Activated CD8-positive, alpha-beta memory T cell treated with anti-CD3 and anti-CD28 coated beads, Interleukin-2, amount 50 U/mL, for 48 hours (primary cell): ENCODE measurements around the gene SLC38A6.

ENCODE experiments used
- DNase-seq: peaks from one replicate; pipeline ENCODE4 v3.0.0-alpha.2; 2020

SLC38A6 gene

GRCh38 chr14:60981633-60982455, 799 bp downstream of the SLC38A6 start:
- no peak for DNase-seq

DNA sequence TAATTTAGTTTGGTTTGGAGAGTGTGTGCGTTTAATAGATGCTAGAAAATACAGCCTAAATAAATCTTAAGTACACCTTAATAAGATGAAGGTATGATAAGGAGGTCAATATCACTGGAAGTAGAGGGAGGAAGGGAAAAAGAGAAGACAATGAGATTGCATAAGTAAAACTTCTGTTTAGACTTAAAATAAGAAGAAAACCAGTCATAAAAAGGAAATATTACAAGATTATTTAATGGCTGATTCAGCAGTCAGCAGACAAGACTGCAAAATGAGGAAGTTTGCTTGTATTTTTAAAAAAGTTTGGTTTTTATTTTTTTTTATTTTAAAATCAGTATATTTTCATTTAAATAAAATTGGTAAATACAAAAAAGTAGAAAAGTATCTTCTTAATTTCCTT, 3.2 kb downstream of the SLC38A6 start:
- DNase-seq: no peak

DNA sequence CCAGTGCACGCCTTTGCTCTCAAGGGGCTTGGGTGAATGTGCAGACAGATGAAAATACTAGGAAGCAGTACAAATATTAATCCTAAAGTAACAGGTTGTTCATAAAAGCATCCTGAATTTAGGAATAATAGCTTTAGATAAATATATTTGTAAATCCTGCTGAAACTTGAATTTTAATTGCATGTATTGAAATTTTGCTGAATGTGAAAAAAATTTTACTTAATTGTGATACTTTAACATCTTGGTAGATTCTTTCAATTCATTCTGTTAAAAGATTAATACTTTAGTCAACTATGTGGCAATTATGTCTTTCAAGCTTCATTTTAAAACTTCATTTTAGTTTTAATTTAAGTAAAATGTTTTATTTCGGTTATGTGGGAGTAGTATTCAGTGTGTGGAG, 5.5 kb downstream of the SLC38A6 start:
- no peak for DNase-seq

DNA sequence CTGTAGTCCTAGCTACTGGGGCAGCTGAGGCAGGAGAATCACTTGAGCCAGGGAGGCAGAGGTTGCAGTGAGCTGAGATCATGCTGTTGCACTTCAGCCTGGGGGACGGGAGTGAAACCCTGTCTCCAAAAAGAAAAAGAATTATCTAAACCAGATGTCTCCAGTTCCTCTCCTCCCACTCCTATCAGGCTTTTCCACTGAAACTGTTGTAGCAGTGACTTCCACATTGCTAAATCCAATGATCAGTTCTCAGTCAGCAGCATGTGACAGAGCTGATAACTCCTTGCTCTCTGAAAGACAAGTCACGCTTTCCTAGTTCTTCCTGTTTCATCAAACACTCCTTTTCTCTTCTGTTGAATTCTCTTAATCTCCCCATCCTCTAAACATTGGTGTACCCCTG, 8.6 kb downstream of the SLC38A6 start:
- DNase-seq: no peak

DNA sequence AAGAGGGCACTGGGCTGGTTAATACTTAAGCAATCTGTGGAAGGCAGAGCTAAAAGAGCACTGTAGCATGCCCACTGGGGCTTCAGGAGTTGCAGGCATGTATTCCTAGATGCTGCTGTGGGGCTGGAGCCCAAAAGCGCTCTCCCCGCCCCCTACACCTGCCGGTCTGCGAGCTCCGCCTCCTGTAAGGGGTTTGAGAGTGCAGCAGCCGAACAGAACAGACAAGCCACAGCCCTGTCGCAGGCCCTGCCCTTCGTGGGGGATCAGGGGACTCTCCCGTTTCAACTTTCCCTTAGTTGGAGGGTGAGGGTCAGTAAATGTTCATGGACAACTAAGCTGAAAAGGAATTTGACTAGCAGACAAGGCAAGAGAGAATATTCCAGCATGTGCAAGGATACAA, 17.6 kb downstream of the SLC38A6 start:
- DNase-seq: no peak

- no peak for DNase-seq
Observed at GRCh38 chr14:60999536-60999935, 18.5 kb downstream of the SLC38A6 start.

GRCh38 chr14:61003571-61003970, 22.5 kb downstream of the SLC38A6 start:
- DNase-seq: no peak

GRCh38 chr14:61019537-61019936, 38.5 kb downstream of the SLC38A6 start:
- DNase-seq: no peak

DNA sequence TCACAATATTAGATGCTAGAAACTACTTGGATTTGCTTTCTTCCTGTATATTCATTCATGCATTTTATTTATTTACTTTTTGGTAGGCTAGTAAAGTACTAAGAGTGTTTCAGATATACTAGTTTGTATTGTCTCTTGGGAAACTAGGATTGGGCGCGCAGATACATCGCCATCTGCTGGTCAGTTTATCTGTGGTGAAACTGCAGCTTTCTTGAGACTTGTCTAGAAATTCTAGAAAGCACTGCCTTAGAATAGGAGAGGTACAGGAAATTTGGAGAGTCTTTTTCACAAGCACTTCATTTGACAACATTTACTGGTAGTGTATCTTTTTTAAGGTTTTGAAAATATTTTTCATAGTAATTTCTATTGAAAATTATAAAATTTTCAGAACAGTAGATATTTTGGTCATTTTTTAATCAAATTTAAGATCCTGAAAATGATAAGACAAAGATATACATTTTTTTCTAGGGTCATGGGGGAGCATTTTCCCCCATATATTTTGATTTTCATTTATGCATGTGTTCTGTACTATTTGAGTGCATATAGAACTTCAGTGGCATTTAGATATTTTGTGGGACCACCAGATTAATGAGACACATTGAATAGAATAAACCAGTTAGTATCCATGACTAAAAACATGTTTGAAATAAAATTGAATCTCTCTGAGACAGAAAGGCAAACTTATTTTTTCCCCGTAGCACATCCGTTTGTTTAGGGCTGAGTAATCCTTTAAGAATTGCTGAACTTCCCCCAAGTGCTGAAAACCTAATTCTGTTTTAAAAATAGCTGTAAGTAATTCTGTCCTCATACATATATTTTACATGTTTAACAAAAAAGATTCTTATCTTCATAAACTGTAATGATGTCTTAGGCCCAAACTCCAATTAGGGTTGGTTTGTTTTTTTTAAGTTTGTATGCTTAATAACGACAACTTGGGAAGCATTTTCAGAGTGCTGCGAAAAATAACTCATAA, 44.5 kb downstream of the SLC38A6 start:
- DNase-seq: no peak

- no peak for DNase-seq
Observed at GRCh38 chr14:61026526-61026925, 45.5 kb downstream of the SLC38A6 start.

- no peak for DNase-seq
Observed at GRCh38 chr14:61031026-61031425, 50.0 kb downstream of the SLC38A6 start.

GRCh38 chr14:61033054-61033453, 52.0 kb downstream of the SLC38A6 start:
- DNase-seq: no peak

GRCh38 chr14:61033855-61034254, 52.8 kb downstream of the SLC38A6 start:
- DNase-seq: no peak

DNA sequence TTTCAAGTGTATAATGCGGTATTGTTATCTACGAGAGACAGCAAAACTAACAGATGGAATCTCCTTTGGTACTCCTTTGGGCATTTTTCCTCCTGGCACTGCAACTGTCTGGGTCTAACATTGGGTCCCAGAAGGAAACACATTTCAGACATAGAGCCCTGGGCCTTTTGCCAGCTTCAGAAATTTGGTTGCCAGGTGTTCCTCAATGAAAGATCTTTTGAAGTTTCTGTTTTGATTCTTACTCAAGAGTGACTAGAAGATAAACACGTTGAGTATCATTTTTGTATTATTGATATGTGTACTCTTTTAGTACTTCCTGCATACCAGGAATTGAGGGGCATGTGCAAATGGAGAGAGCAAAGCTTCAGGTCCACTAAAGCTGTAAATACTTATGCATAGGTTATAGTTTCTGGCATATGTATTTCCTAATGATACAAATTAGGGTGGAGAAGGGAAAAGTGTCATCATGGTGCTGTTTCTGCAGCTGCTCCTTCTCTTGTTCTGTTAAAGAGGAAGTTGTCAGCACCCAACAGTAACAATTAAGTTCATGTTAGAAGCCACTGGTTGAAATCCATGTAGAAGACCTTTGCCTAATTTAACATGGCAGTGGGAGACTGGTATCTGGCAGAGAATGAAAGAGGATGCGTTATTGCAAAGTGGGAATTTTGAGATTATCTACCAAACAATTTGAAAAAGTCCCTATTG, 53.5 kb downstream of the SLC38A6 start:
- no peak for DNase-seq

GRCh38 chr14:61037215-61037614, 56.2 kb downstream of the SLC38A6 start:
- no peak for DNase-seq

- no peak for DNase-seq
Observed at GRCh38 chr14:61041704-61042103, 60.7 kb downstream of the SLC38A6 start.

DNA sequence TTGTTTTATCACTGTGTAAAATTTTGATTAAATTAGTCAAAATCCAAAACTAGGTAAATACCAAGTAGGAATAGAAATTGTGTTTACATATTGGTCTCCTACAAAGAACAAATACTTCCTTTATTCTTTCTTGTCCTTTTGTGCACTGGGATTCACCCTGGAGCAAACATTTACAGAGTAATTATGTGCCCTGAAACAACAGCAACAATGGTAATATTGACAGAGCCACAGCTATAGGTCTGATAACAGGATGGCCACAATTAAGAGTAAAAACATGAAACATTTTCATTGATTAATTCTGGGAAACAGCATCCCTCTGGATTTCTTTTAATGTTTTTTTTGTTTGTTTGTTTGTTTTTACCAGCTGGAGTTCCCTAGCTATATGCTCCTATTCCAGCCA, 61.2 kb downstream of the SLC38A6 start:
- DNase-seq: no peak

DNA sequence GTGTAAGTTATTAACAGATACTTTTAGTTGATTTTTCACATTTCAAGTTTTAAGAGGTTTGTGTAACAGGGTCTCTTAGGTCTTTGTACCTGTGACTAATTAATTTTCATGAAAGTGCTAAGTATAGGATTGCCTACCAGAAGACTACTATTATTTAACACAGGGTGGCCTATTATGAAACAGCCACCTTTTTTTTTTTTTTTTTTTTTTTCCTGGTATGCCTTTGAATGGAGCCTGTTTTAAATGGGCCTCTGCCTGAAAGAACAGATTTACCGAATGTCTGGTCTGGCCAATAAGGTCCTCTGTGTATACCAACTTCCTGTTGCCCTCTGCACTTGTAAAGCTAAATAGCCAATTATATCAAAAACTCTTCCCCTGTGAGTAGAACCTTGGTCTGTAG, 62.5 kb downstream of the SLC38A6 start:
- no peak for DNase-seq

DNA sequence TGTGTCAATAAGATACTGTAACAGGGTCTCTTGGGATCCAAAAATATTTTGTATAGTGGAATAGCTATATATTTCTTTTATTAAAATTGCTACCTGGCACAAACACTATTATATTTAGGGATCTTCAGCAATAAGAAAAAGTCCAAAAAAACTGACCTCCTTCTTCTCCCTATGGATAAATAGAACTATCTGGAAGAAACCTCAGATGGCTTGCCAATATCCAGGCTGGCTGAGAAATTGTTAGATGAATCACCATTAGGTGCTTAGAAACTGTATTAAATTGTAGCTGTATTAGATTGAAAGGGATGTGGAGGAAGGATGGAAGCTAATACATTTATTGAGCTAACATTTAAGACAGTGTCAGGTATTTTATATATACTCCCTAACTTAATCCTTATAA, 66.0 kb downstream of the SLC38A6 start:
- no peak for DNase-seq

DNA sequence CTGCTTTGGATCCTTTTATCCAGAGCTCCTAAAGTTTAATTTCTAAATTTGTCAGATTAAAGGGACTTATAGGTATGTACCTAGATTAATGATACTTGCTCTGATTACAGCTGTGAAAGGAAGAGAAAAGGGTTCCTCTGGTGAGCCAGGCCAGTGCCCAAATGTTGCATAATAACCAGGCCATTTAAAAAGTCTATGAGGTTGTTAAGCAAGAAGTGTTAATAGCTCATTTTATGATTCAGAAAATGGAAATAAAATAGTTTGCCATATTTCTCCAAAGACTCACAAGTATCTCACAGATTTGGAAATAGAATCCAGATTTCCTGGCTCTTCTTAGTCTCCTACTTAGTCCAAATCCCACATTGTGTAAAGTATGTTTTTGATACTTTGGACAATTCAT, 67.6 kb downstream of the SLC38A6 start:
- DNase-seq: no peak

GRCh38 chr14:61050417-61050816, 69.4 kb downstream of the SLC38A6 start:
- no peak for DNase-seq

- no peak for DNase-seq
Observed at GRCh38 chr14:61051051-61051450, 70.0 kb downstream of the SLC38A6 start.

- DNase-seq: no peak
Observed at GRCh38 chr14:61051621-61052020, 70.6 kb downstream of the SLC38A6 start.
